Measurements from ENCODE around the gene KRT76.

Gene KRT76

DNA sequence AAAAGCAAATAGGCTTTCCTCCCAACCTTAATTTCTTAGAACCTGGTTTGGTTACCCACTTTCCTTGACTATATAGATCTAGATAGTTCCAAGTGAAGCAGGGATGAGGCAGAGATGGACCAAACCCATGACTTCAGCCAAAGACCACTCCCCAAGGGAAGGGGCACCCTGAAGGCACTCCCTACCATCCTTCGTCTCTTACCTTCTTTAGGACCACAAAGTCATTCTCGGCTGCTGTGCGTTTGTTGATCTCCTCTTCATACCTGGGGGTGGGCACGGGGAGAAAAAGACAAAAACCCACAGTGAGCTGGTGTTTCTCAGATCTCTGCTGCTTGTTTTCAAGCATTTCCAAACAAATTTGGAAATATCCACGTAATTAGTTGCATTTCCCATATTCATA, 33.4 kb upstream of the KRT76 start:
- TF ChIP-seq, protein P1, sequence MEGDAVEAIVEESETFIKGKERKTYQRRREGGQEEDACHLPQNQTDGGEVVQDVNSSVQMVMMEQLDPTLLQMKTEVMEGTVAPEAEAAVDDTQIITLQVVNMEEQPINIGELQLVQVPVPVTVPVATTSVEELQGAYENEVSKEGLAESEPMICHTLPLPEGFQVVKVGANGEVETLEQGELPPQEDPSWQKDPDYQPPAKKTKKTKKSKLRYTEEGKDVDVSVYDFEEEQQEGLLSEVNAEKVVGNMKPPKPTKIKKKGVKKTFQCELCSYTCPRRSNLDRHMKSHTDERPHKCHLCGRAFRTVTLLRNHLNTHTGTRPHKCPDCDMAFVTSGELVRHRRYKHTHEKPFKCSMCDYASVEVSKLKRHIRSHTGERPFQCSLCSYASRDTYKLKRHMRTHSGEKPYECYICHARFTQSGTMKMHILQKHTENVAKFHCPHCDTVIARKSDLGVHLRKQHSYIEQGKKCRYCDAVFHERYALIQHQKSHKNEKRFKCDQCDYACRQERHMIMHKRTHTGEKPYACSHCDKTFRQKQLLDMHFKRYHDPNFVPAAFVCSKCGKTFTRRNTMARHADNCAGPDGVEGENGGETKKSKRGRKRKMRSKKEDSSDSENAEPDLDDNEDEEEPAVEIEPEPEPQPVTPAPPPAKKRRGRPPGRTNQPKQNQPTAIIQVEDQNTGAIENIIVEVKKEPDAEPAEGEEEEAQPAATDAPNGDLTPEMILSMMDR (IDR thresholded peaks at IDR 0.05; ENCODE audit: insufficient read depth, low read length, missing control alignments), result no peak
- H3K4me3 ChIP-seq (ENCODE audit: low read depth, low read length), result no peak overlapping the region
- CTCF ChIA-PET, result no interaction called here
- POLR2A ChIA-PET, result no interaction called here
- no peak for DNase-seq (ENCODE audit: low read depth, low spot score)

DNA sequence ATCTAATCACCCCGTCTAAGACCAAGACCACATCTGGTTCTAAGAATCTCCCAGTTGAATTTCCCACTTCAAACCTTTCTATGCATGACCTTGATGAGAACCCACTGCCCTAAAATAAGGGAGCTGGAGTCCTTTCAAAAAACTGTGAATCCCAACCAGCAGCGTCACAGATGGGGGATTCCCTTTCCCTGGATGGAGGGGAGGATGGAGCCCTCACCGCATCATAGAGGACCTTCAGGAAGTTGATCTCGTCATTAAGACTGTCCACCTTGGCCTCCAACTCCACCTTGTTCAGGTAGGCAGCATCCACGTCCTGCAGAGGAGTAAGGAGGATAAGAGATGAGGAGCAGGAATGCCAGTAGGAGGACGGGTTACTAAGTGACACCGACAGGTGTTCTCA, 32.0 kb upstream of the KRT76 start:
- CTCF ChIA-PET, result no interaction called here
- DNase-seq (ENCODE audit: low read depth, low spot score), result no peak
- no peak overlapping the region for H3K4me3 ChIP-seq (ENCODE audit: low read depth, low read length)
- POLR2A ChIA-PET, result no interaction called here
- TF ChIP-seq, protein P1 (IDR thresholded peaks at IDR 0.05; ENCODE audit: insufficient read depth, low read length, missing control alignments), result no peak

DNA sequence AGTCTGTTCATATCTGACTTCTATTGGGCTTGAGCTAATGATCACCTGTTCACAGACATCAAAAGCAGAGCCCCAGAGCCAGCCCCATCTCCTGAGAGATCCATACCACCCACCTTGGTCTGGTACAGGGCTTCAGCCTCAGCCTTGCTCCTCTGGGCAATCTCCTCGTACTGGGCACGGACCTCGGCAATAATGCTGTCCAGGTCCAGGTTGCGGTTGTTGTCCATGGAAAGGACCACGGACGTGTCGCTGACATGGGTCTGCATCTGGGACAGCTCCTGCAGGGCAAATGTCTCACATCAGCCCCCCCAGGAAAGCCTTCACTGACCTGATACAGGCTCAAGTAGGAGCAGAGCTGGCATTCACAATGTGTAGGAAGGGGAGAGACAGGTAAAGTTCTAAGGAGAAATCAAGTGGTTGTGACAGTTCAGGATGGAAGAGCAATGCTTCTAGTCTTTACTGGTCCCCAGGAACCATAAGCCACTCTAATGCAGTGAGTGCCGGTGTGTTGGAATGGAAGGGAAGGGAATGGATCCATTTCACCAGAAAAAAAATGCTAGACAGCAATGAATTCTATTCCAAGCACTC, 31.5 kb upstream of the KRT76 start:
- ChIA-PET CTCF (interaction anchor here (1.2 kb wide), 1 partner anchor 77 kb away, joined by 3 read pairs; no protein-coding TSS in a partner anchor), POLR2A (no interaction called here)
- TF ChIP-seq, protein P1 (IDR thresholded peaks at IDR 0.05; ENCODE audit: insufficient read depth, low read length, missing control alignments), result no peak

DNA sequence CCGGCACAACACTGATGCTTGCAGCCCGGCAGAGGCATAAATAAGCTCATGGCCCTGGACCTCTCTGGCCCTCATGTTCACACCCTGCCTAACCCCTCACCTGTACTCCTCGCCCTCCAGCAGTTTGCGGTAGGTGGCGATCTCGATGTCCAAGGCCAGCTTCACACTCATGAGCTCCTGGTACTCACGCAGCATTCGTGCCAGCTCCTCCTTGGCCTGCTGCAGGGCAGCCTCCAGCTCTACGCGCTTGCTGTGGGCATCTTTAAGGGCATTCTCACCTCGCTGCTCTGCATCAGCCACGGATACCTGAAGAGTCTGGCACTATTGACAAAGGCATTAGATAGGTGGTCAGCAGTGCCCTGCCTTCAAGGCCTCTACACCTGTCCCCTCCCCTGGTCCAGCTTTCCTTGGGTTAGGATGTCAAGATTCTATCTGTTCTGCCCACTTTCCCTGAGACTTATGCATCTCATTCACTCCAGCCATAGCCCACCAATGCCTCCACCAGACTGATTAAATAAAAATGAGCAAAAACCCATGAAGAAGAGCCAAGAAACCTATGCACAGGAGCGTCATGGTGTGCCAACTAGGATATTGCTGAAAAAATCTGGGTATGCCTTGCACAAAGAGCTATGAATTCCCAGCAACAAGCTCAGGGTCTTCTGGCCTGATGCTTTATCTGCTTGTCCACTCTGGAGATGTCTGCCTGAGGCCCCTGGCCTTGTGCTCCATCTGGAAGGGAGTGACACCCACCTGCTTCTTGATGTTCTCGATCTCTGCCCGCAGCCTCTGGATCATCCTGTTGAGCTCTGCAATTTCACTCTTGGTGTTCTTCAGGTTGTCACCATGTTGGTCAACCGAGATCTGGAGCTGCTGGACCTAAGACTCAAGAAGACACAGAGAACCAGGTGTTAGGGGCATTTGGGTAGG, 30.7 kb upstream of the KRT76 start:
- POLR2A ChIA-PET, result no interaction called here
- DNase-seq (ENCODE audit: low read depth, low spot score), result no peak
- TF ChIP-seq, protein P1 (IDR thresholded peaks at IDR 0.05; ENCODE audit: insufficient read depth, low read length, missing control alignments), result no peak
- no peak overlapping the region for H3K4me3 ChIP-seq (ENCODE audit: low read depth, low read length)
- CTCF ChIA-PET, result interaction anchor here (1.2 kb wide), 1 partner anchor 77 kb away, joined by 3 read pairs; no protein-coding TSS in a partner anchor

More for the DNA sequence above, 31.5 kb upstream of the KRT76 start:
- no peak for DNase-seq (ENCODE audit: low read depth, low spot score)
- no peak overlapping the region for H3K4me3 ChIP-seq (ENCODE audit: low read depth, low read length)

DNA sequence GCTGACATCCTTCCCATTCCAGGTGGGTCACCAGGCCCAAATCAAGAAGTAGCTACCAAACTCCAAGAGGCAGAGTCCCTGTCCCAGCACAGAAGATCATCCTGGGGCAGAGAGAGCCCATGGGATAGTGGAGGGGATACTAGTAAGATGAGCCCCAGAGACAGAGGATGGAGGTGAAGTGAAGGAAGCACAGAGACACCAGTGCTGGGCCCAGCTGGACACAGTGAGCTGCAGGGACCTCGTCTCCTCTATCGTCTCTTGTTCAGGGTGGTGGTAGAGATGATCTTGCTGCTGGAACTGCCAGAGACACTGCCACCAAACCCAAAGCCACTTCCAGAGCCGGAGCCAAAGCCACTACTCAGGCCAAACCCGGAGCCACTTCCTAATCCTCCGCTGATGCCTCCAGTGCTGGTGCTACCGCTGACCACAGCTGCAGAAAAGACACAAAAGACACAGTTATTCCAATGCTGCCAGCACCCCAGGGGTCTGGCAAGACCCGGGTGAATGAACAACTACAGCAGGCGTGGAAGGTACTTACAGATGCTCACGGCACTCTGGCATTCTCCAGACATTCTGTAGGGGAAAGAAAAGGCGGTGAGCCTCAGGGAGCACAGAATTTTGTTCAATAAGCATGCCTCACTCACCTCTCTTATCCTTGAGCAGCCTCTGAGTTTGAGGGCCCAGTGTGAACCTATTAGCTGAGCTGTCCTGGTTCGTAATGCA, 29.8 kb upstream of the KRT76 start:
- ChIA-PET POLR2A (no interaction called here), CTCF (no interaction called here)
- DNase-seq (ENCODE audit: low read depth, low spot score), result no peak
- TF ChIP-seq, protein P1 (IDR thresholded peaks at IDR 0.05; ENCODE audit: insufficient read depth, low read length, missing control alignments), result no peak
- no peak overlapping the region for H3K4me3 ChIP-seq (ENCODE audit: low read depth, low read length)
